GM12892 (cell line): ENCODE measurements around the gene GRPEL1.

ENCODE experiments used
- DNase-seq: peaks from one replicate; pipeline ENCODE4 v3.0.0; 2011; ENCODE audit not compliant: insufficient read length
- FAIRE-seq: peaks from 2 replicates; lab custom pipeline; 2011; peaks lifted over from hg19 to GRCh38; lab: Jason Lieb, UNC
- POLR2A ChIP-seq: IDR thresholded peaks from 2 replicates; pipeline ENCODE4 v1.6.1; 2011; ENCODE audit warnings: low read depth, low read length, control low read depth
- POLR2AphosphoS5 ChIP-seq: IDR thresholded peaks from 2 replicates; pipeline ENCODE4 v1.6.1; 2011; ENCODE audit warnings: low read depth, low read length, control low read depth
- TAF1 ChIP-seq: IDR thresholded peaks from 2 replicates; pipeline ENCODE4 v1.6.1; 2011; ENCODE audit warnings: low read depth, mild to moderate bottlenecking, control low read depth, low read length, borderline replicate concordance

Gene GRPEL1

GRCh38 chr4:7023486-7023885 lies 44.4 kb downstream of the GRPEL1 start:
- DNase-seq, result no peak
- TF ChIP-seq POLR2A (no peak), TAF1 (no peak), POLR2AphosphoS5 (no peak)
- no peak for FAIRE-seq

- DNase-seq, result no peak
- FAIRE-seq, result no peak
- TF ChIP-seq TAF1 (no peak), POLR2AphosphoS5 (no peak), POLR2A (no peak)
These were observed 45.8 kb downstream of the GRPEL1 start for GRCh38 chr4:7021930-7022664.

- no peak for DNase-seq
- no peak for TF ChIP-seq POLR2A
- no peak for TF ChIP-seq POLR2AphosphoS5
- no peak for TF ChIP-seq TAF1
- FAIRE-seq, result no peak
These were observed 46.5 kb downstream of the GRPEL1 start for GRCh38 chr4:7021355-7021754.

GRCh38 chr4:7020856-7021255 lies 47.0 kb downstream of the GRPEL1 start:
- no peak for FAIRE-seq
- no peak for DNase-seq
- no peak for TF ChIP-seq TAF1
- no peak for TF ChIP-seq POLR2A
- no peak for TF ChIP-seq POLR2AphosphoS5

- no peak for FAIRE-seq
- no peak for DNase-seq
- TF ChIP-seq TAF1 (no peak), POLR2AphosphoS5 (no peak), POLR2A (no peak)
These were observed 47.6 kb downstream of the GRPEL1 start for GRCh38 chr4:7020290-7020689.

GRCh38 chr4:7019367-7019766 lies 48.5 kb downstream of the GRPEL1 start:
- FAIRE-seq (no peak), DNase-seq (no peak)
- no peak for TF ChIP-seq POLR2AphosphoS5
- no peak for TF ChIP-seq TAF1
- no peak for TF ChIP-seq POLR2A

GRCh38 chr4:7018281-7018680 lies 49.6 kb downstream of the GRPEL1 start:
- FAIRE-seq, result no peak

GRCh38 chr4:7017446-7018048 lies 50.3 kb downstream of the GRPEL1 start:
- no peak for DNase-seq
- no peak for FAIRE-seq
- no peak for TF ChIP-seq TAF1
- TF ChIP-seq POLR2AphosphoS5, result no peak
- TF ChIP-seq POLR2A, result no peak

More at GRCh38 chr4:7018281-7018680, 49.6 kb downstream of the GRPEL1 start:
- TF ChIP-seq POLR2AphosphoS5, result no peak
- TF ChIP-seq TAF1, result no peak
- TF ChIP-seq POLR2A, result no peak
- DNase-seq, result no peak

- DNase-seq (no peak), FAIRE-seq (no peak)
- TF ChIP-seq TAF1, result no peak
- TF ChIP-seq POLR2AphosphoS5, result no peak
- TF ChIP-seq POLR2A, result no peak
These were observed 51.4 kb downstream of the GRPEL1 start for GRCh38 chr4:7016512-7016911.

GRCh38 chr4:7016086-7016485 lies 51.8 kb downstream of the GRPEL1 start:
- no peak for DNase-seq
- TF ChIP-seq POLR2AphosphoS5 (no peak), TAF1 (no peak), POLR2A (no peak)
- FAIRE-seq, result no peak

GRCh38 chr4:7015383-7016035 lies 52.4 kb downstream of the GRPEL1 start:
- TF ChIP-seq POLR2AphosphoS5 (no peak), TAF1 (no peak), POLR2A (no peak)
- DNase-seq (no peak), FAIRE-seq (no peak)
